ENCODE measurements around the gene LIMS2.

DNA sequence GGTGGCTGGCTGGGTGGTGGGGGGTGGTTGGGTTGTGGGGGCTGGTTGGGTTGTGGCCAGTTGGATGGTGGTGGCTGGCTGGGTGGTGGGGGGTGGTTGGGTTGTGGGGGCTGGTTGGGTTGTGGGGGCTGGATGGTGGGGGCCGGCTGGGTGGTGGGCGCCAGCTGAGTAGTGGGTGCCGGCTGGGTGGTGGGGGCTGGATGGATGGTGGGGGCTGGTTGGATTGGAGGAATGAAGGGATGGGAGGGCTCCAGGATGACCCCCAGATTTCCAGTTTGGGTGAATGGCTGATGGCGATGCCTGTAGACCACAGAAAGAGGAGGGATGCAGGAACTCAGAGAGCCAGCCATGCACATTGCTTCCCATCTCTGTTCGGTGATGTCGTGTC is 56.1 kb downstream of the LIMS2 start:
- TF ChIP-seq POLR2A (IDR thresholded peaks at IDR 0.05; ENCODE audit: low read length) (no peak), GATA1 (IDR thresholded peaks at IDR 0.05; ENCODE audit: low read depth, low read length) (no peak)

Measured in erythroblast (primary cell).